ENCODE measurements around the gene TLE2. TPM values are rescaled to one million over a fixed set of nuclear protein-coding genes. Genes with fewer than 3 reads are reported as not detected.

Gene TLE2
- total RNA-seq, 1 donor from 2014 or later: 101 TPM

- peaks cover 6% of the 10 kb centered on the region for H3K27me3 Mint-ChIP-seq (ENCODE audit: low read depth)
- DNase-seq (ENCODE audit: low spot score in 2 of 2, unreplicated experiment in 2 of 2): no peak
Observed at GRCh38 chr19:3024870-3025548, 4.1 kb downstream of the TLE2 start.

DNA sequence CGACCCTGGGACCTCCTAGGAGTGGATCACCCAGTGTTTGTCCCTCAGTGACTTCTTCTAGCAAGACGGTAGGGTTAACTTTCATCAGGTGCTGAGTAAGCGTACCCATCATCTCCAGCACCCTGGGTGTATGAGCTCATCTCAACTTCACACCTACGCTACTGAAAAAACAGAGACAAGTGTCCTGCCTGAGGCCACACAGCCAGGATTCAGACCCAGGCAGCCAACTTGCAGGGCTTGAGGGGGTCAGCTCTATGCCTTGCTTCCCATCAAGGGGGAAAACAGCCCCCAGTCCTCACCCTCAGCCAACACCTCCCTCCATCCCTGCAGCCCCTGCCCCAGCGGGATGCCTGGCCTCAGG, 4.6 kb downstream of the TLE2 start:
- DNase-seq (ENCODE audit: low spot score in 2 of 2, unreplicated experiment in 2 of 2): no peak
- no peaks in the 10 kb centered on the region for H3K9me3 Mint-ChIP-seq
- H3K27me3 Mint-ChIP-seq (ENCODE audit: low read depth): peaks cover 3% of the 10 kb centered on the region
- H3K27ac Mint-ChIP-seq: no peak overlapping the region
- peaks cover 21% of the 10 kb centered on the region for H3K4me1 Mint-ChIP-seq
- peak overlapping the region; percentile 44 for H3K4me3 Mint-ChIP-seq
- TF ChIP-seq, protein P1, sequence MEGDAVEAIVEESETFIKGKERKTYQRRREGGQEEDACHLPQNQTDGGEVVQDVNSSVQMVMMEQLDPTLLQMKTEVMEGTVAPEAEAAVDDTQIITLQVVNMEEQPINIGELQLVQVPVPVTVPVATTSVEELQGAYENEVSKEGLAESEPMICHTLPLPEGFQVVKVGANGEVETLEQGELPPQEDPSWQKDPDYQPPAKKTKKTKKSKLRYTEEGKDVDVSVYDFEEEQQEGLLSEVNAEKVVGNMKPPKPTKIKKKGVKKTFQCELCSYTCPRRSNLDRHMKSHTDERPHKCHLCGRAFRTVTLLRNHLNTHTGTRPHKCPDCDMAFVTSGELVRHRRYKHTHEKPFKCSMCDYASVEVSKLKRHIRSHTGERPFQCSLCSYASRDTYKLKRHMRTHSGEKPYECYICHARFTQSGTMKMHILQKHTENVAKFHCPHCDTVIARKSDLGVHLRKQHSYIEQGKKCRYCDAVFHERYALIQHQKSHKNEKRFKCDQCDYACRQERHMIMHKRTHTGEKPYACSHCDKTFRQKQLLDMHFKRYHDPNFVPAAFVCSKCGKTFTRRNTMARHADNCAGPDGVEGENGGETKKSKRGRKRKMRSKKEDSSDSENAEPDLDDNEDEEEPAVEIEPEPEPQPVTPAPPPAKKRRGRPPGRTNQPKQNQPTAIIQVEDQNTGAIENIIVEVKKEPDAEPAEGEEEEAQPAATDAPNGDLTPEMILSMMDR (IDR thresholded peaks at IDR 0.05; ENCODE audit: unreplicated experiment): no peak
- H3K36me3 Mint-ChIP-seq: peaks cover 16% of the 10 kb centered on the region

More at GRCh38 chr19:3024870-3025548, 4.1 kb downstream of the TLE2 start:
- Mint-ChIP-seq H3K27ac (no peak overlapping the region), H3K36me3 (peaks cover 12% of the 10 kb centered on the region), H3K4me3 (peak overlapping the region; percentile 46), H3K4me1 (peaks cover 21% of the 10 kb centered on the region), H3K9me3 (no peaks in the 10 kb centered on the region)
- TF ChIP-seq, protein P1 (IDR thresholded peaks at IDR 0.05; ENCODE audit: unreplicated experiment): no peak

- Mint-ChIP-seq H3K36me3 (peaks cover 13% of the 10 kb centered on the region), H3K4me1 (peaks cover 14% of the 10 kb centered on the region), H3K4me3 (no peak overlapping the region), H3K9me3 (no peaks in the 10 kb centered on the region), H3K27me3 (ENCODE audit: low read depth) (peaks cover 2% of the 10 kb centered on the region), H3K27ac (no peak overlapping the region)
- TF ChIP-seq, protein P1 (IDR thresholded peaks at IDR 0.05; ENCODE audit: unreplicated experiment): no peak
- no peak for DNase-seq (ENCODE audit: low spot score in 2 of 2, unreplicated experiment in 2 of 2)
Observed at GRCh38 chr19:3020321-3020960, 8.6 kb downstream of the TLE2 start.

DNA sequence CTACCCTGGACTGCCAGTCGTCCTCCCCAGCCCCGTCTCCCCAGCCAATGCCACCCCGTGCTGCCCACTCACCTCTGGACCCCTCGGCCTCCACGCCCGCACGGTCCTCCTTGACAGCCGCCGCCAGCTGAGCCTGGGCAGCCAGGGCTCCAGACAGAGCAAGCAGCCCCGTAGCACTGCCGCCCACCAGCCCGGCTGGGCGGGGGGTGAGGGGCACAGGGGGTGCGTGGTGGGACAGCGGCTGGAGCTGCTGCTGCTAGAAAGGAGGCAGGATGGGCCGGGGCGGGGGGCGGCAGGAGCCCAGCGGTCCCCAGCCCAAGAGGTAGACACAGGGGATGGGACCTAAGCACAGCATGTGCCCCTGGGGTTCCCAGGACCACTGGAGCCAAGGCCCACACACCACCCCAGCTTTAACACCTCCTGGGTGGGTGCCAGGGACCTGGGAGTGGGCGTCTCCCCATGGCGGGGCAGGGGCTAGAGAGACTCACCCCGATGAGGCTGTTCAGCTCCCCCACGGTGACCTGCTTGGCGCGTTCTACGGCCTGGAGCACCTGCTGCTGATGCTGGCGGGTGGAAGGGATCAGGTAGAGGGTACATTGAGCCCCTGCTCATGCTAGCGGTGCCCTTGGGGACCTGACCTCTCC, 9.7 kb downstream of the TLE2 start:
- Mint-ChIP-seq H3K36me3 (peaks cover 15% of the 10 kb centered on the region), H3K9me3 (no peaks in the 10 kb centered on the region)

DNA sequence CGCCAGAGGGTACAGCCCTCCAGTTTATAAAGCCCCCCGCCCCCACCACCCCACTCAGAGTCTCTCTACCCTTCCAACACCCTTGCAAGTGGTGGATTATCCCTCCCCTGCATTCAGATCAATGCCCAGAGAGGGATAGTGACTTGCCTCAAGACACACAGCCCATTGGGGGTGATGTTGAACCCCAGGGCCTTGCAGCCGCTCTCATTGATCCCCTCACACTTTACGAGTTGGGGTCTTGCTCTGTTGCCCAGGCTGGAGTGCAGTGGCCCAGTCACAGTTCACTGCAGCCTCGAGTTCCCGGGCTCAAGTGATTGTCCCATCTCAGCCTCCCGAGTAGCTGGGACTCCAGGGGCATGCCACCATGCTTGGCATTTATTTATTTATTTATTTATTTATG, 11.2 kb downstream of the TLE2 start:
- Mint-ChIP-seq H3K4me1 (peaks cover 2% of the 10 kb centered on the region), H3K4me3 (no peak overlapping the region), H3K27ac (no peak overlapping the region), H3K36me3 (peaks cover 20% of the 10 kb centered on the region), H3K27me3 (ENCODE audit: low read depth) (no peaks in the 10 kb centered on the region), H3K9me3 (no peaks in the 10 kb centered on the region)
- TF ChIP-seq, protein P1 (IDR thresholded peaks at IDR 0.05; ENCODE audit: unreplicated experiment): no peak
- no peak for DNase-seq (ENCODE audit: low spot score in 2 of 2, unreplicated experiment in 2 of 2)

More for the DNA sequence above, 9.7 kb downstream of the TLE2 start:
- TF ChIP-seq, protein P1 (IDR thresholded peaks at IDR 0.05; ENCODE audit: unreplicated experiment): no peak
- no peak overlapping the region for H3K27ac Mint-ChIP-seq
- DNase-seq (ENCODE audit: low spot score in 2 of 2, unreplicated experiment in 2 of 2): no peak
- H3K27me3 Mint-ChIP-seq (ENCODE audit: low read depth): no peaks in the 10 kb centered on the region
- peaks cover 4% of the 10 kb centered on the region for H3K4me1 Mint-ChIP-seq
- H3K4me3 Mint-ChIP-seq: no peak overlapping the region
